ENCODE data around the gene RXRA. TPM values are rescaled to one million over a fixed set of nuclear protein-coding genes. Genes with fewer than 3 reads are reported as not detected.

RXRA gene
- total and polyA plus RNA-seq, 2 of the 13 experiments (the other 11 are each of a cell fraction or from before 2014, with no cell fraction given) = 18.9 to 29.2 TPM

GRCh38 chr9:134376386-134377142 is 50.3 kb downstream of the RXRA start (continued):
- TF ChIP-seq GLI4 (CRISPR knock-in tag; IDR thresholded peaks at IDR 0.05; ENCODE audit: borderline replicate concordance) (no peak), ZBTB10 (CRISPR knock-in tag; IDR thresholded peaks at IDR 0.05; ENCODE audit: borderline replicate concordance) (no peak), ZFP91 (CRISPR knock-in tag; IDR thresholded peaks at IDR 0.05; ENCODE audit: borderline replicate concordance) (peak; percentile 45; the same call in 1 of the 2 replicates), MXD3 (CRISPR knock-in tag; IDR thresholded peaks at IDR 0.05) (no peak), KLF15 (CRISPR knock-in tag; IDR thresholded peaks at IDR 0.05; ENCODE audit: borderline replicate concordance) (no peak), ZNF329 (CRISPR knock-in tag; IDR thresholded peaks at IDR 0.05; ENCODE audit: low read depth) (no peak), ELK4 (CRISPR knock-in tag; IDR thresholded peaks at IDR 0.05; ENCODE audit: borderline replicate concordance) (no peak), ATF5 (CRISPR knock-in tag; IDR thresholded peaks at IDR 0.05; ENCODE audit: low read depth) (no peak), ARID2 (CRISPR knock-in tag; IDR thresholded peaks at IDR 0.05; ENCODE audit: borderline replicate concordance) (no peak), SIN3A (IDR thresholded peaks at IDR 0.05; ENCODE audit: borderline replicate concordance, low read depth, low read length) (peak; percentile 21; the same call in 1 of the 2 replicates), ZNF549 (CRISPR knock-in tag; IDR thresholded peaks at IDR 0.05) (no peak), ETS1 (CRISPR knock-in tag; IDR thresholded peaks at IDR 0.05) (no peak), CENPX (CRISPR knock-in tag; IDR thresholded peaks at IDR 0.05) (no peak), SMARCC2 (IDR thresholded peaks at IDR 0.05) (no peak), ZNF703 (CRISPR knock-in tag; IDR thresholded peaks at IDR 0.05; ENCODE audit: borderline replicate concordance) (no peak), SIX4 (CRISPR knock-in tag; IDR thresholded peaks at IDR 0.05) (no peak), IRF9 (CRISPR knock-in tag; IDR thresholded peaks at IDR 0.05; ENCODE audit: borderline replicate concordance) (peak; percentile 38; the same call in 1 of the 2 replicates), KLF11 (CRISPR knock-in tag; IDR thresholded peaks at IDR 0.05) (no peak), KDM5A (IDR thresholded peaks at IDR 0.05; ENCODE audit: borderline replicate concordance, low read length) (no peak)
